Fibroblast of upper back skin (primary cell): Measurements from ENCODE around the gene TBC1D3G.
"Not testable (repeated sequence)": the region's sequence is repeated elsewhere in the genome, so short reads cannot be mapped to it uniquely, and the experiment has no call there.

Experiments
- DNase-seq: peaks from one replicate; pipeline ENCODE4 v3.0.0-alpha.2; 2013

The TBC1D3G gene

DNA sequence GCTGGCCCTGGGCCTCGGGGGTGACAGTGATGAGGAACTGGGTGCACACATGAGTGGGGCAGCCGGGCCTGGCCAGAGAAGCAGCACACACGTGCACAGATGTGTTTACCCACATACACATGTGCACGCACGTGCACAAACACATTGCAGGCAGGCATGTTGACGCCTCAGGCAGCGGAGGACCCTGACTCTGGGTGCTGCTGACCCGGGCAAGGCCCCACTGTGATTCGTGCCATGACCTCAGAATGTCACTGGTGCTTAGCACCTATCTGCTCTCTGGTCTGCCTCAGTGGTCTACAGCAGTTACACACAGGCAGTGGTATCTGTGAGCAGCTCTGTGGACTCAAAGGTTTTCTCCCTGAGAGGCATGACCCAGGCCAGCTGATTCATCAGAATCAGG lies at the start of gene TBC1D3G:
Gene TBC1D3G, plus strand, starts transcription at position 301 of the 400 bp plus-strand sequence. CDS start 1,528 bp downstream, outside the sequence.
- DNase-seq = not testable (repeated sequence)

GRCh38 chr17:36283256-36283655 lies 40.4 kb upstream of the TBC1D3G start:
- DNase-seq = not testable (repeated sequence)

DNA sequence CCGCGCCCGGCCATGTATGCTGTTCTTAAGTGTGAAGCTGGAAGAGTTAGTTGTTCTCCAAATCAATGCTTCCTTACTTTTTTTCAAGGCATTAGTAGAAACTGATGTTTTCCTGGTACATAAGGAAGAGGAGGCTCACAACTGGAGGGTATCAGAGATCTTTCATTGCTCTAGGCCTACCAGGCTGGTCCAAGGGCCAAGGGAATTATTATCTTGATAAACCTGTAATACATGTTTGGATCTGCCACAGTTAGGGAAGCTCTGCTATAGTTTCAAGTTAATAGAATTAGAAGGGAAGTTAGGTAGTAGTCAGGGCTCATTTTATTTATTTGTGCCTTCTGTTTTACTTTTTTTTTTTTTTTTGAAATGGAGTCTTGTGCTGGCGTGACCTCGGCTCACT lies 39.5 kb upstream of the TBC1D3G start:
- not testable (repeated sequence) for DNase-seq

DNA sequence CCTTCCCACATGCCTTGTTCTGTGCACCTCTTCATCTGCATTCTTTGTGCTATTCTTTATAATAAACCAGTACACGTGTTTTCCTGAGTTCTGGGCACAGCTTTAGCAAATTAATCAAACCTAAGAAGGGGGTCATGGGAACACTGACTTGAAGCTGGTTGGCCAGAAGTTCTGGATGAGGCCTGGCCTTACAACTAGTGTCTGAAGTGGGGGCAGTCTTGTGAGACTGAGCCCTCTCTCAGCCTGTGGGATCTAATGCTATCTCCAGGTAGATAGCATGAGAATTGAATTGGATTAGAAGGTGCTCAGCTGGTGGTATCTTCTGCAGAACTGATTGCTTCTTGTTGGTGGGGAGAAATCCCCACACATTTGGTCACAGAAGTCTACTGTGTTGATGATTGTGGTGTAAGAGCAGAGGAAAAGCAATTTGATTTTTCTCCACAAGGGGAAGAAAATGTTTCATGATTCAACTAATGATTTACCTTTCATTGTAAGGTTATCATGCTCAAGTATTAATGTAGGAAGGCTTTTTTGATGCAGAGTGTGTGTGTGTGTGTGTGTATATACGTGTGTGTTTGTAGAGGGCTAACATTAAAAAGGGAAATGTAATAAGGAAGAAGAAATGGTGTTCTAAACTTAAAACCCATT lies 33.6 kb upstream of the TBC1D3G start:
- DNase-seq = not testable (repeated sequence)

DNA sequence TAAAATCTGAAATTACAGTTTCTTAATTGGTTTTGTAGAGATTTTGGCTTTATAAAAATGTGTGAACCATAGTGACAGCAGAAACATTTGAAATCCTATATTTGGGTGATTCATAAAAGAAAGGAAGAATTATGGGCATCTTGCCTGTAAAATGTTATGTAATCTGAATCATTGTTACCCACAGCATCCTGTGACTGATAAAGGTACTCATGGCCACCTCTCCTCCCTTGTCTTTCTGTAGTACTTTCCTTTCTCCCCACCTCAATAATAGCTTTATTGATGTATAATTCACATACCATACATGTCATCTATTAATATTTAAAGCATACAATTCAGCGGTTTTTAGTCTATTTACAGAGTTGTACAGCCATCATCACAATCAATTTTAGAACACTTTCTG lies 28.5 kb upstream of the TBC1D3G start:
- not testable (repeated sequence) for DNase-seq

- not testable (repeated sequence) for DNase-seq
Measured at GRCh38 chr17:36315736-36316135, 7.9 kb upstream of the TBC1D3G start.

DNA sequence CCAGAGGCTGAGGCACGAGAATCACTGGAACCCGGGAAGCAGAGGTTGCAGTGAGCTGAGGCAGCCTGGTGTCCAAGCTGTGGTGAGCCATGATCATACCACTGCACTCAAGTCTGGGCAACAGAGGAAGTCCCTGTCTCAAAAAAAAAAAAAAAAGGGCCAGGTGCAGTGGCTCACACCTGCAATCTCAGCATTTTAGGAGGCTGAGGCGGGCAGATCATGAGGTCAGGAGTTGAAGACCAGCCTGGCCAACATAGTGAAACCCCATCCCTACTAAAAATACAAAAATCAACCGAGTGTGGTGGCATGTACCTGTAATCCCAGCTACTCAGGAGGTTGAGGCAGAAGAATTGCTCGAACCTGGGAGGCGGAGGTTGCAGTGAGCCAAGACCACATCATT lies 38.8 kb downstream of the TBC1D3G start:
- DNase-seq = not testable (repeated sequence)

DNA sequence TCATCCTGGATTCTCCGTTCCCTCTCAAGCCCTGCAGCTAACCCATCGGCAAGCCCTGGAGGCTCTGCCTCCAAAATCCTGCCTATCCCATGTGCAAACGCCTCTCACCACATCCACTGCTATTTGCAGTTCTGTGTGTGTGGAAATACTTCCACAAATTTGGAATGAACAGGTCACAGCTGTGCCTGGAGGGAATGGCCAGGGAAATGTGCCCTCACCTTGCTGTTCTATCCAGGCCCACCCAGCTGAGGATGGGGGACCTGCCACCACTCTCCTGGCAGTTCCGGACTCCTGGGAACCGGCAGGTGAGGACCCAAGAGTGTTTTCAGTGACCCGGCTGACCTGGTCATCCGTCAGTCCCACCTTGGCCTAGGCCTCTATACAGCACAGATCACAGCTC lies 52.3 kb downstream of the TBC1D3G start:
- not testable (repeated sequence) for DNase-seq
